Measurements from ENCODE around the gene BCAS2.

The BCAS2 gene

DNA sequence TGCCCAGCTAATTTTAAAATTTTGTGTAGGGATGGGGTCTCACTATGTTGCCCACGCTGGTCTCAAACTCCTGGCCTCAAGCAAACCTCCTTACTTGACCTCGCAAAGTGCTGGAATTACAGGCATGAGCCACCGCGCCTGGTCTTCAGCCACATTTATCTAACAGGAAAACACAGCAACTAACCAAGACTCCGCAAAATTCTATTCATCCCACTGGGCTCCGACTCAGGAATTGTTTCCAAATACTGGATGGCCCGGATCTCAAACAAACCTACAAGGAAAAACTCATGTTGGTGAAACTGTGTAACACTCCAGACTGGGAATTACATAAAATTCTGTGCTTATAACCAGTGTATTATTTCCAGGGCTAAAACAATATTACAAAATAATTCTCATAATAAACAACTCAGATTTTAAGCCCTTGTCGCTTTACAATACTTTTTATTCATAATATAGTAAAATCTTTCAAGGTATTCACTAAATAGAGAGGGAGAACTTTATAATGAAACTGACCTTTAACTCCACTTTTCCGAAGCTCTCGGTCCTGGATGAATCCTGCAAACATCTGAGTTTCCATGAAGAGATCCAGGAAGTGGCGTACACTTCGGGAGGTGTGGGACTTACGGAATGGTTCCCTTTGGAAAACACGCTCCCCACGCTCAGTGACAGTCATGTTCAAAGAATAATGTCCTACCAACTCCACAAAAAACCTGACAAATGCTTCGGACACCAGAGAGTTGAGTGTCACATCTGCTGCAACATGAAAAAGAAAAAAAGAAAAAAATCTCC is 6.0 kb upstream of the BCAS2 start:
- Histone ChIP-seq H3K27ac (replicated peaks) (no peak overlapping the region), H3K4me3 (replicated peaks; ENCODE audit: insufficient read depth, low read length) (no peak overlapping the region), H3K27me3 (ENCODE audit: insufficient read depth, poor library complexity, severe bottlenecking) (no peaks in the 10 kb centered on the region)
- TF ChIP-seq, protein P1, sequence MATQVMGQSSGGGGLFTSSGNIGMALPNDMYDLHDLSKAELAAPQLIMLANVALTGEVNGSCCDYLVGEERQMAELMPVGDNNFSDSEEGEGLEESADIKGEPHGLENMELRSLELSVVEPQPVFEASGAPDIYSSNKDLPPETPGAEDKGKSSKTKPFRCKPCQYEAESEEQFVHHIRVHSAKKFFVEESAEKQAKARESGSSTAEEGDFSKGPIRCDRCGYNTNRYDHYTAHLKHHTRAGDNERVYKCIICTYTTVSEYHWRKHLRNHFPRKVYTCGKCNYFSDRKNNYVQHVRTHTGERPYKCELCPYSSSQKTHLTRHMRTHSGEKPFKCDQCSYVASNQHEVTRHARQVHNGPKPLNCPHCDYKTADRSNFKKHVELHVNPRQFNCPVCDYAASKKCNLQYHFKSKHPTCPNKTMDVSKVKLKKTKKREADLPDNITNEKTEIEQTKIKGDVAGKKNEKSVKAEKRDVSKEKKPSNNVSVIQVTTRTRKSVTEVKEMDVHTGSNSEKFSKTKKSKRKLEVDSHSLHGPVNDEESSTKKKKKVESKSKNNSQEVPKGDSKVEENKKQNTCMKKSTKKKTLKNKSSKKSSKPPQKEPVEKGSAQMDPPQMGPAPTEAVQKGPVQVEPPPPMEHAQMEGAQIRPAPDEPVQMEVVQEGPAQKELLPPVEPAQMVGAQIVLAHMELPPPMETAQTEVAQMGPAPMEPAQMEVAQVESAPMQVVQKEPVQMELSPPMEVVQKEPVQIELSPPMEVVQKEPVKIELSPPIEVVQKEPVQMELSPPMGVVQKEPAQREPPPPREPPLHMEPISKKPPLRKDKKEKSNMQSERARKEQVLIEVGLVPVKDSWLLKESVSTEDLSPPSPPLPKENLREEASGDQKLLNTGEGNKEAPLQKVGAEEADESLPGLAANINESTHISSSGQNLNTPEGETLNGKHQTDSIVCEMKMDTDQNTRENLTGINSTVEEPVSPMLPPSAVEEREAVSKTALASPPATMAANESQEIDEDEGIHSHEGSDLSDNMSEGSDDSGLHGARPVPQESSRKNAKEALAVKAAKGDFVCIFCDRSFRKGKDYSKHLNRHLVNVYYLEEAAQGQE (IDR thresholded peaks at IDR 0.05; ENCODE audit: insufficient replicate concordance, low read depth), result no peak
- TF ChIP-seq SPI1 (IDR thresholded peaks at IDR 0.05; ENCODE audit: borderline replicate concordance, low read depth) (no peak), POLR2AphosphoS5 (IDR thresholded peaks at IDR 0.05; ENCODE audit: low read depth) (no peak), GABPA (IDR thresholded peaks at IDR 0.05; ENCODE audit: low read depth) (no peak)
- TF ChIP-seq, protein P2, sequence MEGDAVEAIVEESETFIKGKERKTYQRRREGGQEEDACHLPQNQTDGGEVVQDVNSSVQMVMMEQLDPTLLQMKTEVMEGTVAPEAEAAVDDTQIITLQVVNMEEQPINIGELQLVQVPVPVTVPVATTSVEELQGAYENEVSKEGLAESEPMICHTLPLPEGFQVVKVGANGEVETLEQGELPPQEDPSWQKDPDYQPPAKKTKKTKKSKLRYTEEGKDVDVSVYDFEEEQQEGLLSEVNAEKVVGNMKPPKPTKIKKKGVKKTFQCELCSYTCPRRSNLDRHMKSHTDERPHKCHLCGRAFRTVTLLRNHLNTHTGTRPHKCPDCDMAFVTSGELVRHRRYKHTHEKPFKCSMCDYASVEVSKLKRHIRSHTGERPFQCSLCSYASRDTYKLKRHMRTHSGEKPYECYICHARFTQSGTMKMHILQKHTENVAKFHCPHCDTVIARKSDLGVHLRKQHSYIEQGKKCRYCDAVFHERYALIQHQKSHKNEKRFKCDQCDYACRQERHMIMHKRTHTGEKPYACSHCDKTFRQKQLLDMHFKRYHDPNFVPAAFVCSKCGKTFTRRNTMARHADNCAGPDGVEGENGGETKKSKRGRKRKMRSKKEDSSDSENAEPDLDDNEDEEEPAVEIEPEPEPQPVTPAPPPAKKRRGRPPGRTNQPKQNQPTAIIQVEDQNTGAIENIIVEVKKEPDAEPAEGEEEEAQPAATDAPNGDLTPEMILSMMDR (IDR thresholded peaks at IDR 0.05; ENCODE audit: insufficient read depth, low read length), result no peak
- DNase-seq (ENCODE audit: low read depth in 1 of 2, low spot score in 1 of 2), result no peak

DNA sequence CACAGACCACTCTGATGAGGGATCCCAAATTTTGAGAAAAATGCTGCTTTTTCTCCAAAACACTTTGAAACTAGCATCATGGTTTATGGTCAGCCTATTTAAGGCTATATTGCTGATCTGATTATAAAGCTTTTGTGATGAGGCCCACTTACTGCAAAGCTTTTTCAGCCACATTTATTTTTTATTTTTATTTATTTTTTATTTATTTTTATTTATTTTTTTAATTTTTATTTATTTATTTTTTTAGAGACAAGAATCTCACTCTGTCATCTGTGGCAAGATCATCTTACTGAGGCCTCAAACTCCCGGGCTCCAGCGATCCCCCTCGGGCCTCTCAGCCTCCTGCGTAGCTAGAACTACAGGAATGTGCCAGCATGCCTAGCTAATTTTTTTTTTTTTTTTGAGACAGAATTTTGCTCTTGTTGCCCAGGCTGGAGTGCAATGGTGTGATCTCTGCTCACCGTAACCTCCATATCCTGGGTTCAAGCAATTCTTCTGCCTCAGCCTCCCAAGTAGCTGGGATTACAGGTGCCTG is 5.2 kb upstream of the BCAS2 start:
- no peak for DNase-seq (ENCODE audit: low read depth in 1 of 2, low spot score in 1 of 2)
- no peak overlapping the region for H3K27ac ChIP-seq (replicated peaks)
- no peak overlapping the region for H3K4me3 ChIP-seq (replicated peaks; ENCODE audit: insufficient read depth, low read length)
- H3K27me3 ChIP-seq (ENCODE audit: insufficient read depth, poor library complexity, severe bottlenecking), result no peaks in the 10 kb centered on the region
- TF ChIP-seq, protein P1 (IDR thresholded peaks at IDR 0.05; ENCODE audit: insufficient replicate concordance, low read depth), result no peak
- no peak for TF ChIP-seq SPI1 (IDR thresholded peaks at IDR 0.05; ENCODE audit: borderline replicate concordance, low read depth)
- no peak for TF ChIP-seq POLR2AphosphoS5 (IDR thresholded peaks at IDR 0.05; ENCODE audit: low read depth)
- TF ChIP-seq GABPA (IDR thresholded peaks at IDR 0.05; ENCODE audit: low read depth), result no peak
- TF ChIP-seq, protein P2 (IDR thresholded peaks at IDR 0.05; ENCODE audit: insufficient read depth, low read length), result no peak

DNA sequence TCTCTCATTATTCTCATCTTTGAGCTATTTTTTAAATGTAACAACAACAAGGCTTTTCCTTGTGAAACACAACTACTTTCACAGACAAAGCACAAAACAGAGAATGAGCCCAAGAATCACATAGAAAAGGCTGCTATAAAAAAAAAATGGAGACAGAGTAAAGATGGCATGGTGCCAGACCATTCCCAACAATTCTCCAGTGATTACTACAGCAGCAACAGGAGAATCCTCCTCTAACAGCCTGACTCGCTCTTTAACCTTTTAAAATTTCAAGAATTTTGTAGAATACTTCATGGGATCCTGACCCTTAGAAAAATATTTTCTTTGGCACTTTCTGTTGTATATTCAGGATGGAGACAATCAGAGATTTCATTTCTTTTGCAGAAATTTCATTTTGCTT is 3.8 kb upstream of the BCAS2 start:
- no peak for TF ChIP-seq GABPA (IDR thresholded peaks at IDR 0.05; ENCODE audit: low read depth)
- TF ChIP-seq, protein P1 (IDR thresholded peaks at IDR 0.05; ENCODE audit: insufficient replicate concordance, low read depth), result no peak
- TF ChIP-seq, protein P2 (IDR thresholded peaks at IDR 0.05; ENCODE audit: insufficient read depth, low read length), result no peak
- TF ChIP-seq POLR2AphosphoS5 (IDR thresholded peaks at IDR 0.05; ENCODE audit: low read depth), result no peak
- TF ChIP-seq SPI1 (IDR thresholded peaks at IDR 0.05; ENCODE audit: borderline replicate concordance, low read depth), result no peak
- H3K27me3 ChIP-seq (ENCODE audit: insufficient read depth, poor library complexity, severe bottlenecking), result no peaks in the 10 kb centered on the region
- no peak overlapping the region for H3K27ac ChIP-seq (replicated peaks)
- DNase-seq (ENCODE audit: low read depth in 1 of 2, low spot score in 1 of 2), result no peak
- no peak overlapping the region for H3K4me3 ChIP-seq (replicated peaks; ENCODE audit: insufficient read depth, low read length)
